Urothelium cell line (cell line): ENCODE data around the gene LMX1B.

Experiments
- DNase-seq: peaks from one replicate; pipeline ENCODE4 v3.0.0; 2011; ENCODE audit warnings: low spot score, mixed read lengths
- FAIRE-seq: peaks from 2 replicates; lab custom pipeline; 2011; peaks lifted over from hg19 to GRCh38; lab: Jason Lieb, UNC

Gene LMX1B

GRCh38 chr9:126604059-126605055, 9.4 kb upstream of the LMX1B start:
- FAIRE-seq (no peak), DNase-seq (no peak)

DNA sequence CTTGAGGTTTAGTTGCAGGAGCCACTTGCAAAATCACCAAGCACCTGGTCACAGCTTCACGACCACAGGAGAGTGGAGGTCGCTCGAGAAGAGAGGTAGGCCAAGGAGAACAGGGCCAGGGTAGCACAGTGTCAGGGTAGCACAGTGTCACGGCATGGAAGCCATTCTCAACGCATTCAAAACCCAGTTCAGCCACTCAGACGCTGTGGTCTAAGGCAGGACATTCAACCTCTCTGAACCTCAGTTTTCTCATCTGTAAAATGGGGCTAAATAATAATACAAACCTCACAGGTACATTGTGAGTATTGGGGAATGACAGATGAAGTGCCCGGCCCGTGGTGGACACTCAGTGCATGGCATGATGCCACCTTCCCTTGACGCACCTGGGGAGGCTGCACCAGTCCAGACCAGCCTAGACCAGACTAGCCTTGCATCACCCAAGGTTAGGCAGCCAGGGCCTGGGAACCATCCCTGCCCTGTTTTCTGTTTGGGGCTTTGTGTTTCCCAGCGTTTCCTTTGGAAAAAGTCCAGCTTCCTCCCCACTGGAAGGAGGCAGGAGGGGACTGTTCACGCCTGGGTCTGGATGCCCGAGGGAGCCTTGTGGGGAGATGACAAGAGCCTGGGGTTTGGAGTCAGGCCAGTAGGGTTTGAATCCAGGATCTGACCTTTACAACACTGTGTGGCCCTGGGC, 7.8 kb upstream of the LMX1B start:
- DNase-seq = no peak
- no peak for FAIRE-seq

GRCh38 chr9:126606483-126606870, 7.3 kb upstream of the LMX1B start:
- no peak for FAIRE-seq

GRCh38 chr9:126607086-126607485, 6.6 kb upstream of the LMX1B start:
- no peak for FAIRE-seq
- DNase-seq = no peak

More at GRCh38 chr9:126606483-126606870, 7.3 kb upstream of the LMX1B start:
- no peak for DNase-seq

- FAIRE-seq (no peak), DNase-seq (no peak)
Observed at GRCh38 chr9:126607731-126608130, 6.0 kb upstream of the LMX1B start.

DNA sequence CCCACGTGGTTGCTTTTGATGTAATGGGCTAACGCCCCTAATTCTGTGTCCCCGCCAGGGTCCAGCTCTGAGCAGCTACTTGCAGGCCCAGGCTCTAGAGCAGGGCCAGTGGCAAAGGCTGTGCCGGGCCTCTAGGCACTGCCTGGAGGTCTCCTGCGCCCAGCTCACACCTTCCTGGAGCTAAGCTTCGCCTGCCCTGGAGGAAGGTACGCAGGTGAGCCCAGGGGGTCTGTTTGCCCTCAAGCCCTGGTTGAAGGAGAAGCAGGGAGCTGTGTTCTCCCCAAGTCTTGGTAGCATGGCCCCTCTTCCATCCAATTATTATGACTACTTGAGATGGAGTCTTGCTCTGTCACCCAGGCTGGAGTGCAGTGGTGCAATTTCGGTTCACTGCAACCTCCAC, 5.2 kb upstream of the LMX1B start:
- DNase-seq (no peak), FAIRE-seq (no peak)

DNA sequence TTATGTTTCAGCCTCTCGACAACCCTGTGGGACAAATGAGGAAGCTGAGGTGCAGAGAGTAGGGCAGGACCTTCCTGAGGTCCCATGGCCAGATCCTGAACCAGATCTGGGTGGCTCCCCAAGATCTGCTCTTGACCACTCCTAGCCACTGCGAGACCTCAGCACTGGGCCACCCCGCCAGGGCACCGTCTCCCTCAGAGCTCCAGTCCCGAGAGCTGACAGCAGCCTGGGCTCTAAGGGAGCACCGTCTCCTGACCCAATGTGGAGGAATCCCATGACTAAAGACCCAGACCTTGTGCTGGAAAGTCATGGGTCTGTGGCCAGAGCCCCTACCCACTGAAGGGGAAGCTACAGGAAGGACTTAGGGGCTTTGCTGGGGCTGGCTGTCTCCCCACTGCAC, 4.5 kb upstream of the LMX1B start:
- FAIRE-seq = no peak
- no peak for DNase-seq

DNA sequence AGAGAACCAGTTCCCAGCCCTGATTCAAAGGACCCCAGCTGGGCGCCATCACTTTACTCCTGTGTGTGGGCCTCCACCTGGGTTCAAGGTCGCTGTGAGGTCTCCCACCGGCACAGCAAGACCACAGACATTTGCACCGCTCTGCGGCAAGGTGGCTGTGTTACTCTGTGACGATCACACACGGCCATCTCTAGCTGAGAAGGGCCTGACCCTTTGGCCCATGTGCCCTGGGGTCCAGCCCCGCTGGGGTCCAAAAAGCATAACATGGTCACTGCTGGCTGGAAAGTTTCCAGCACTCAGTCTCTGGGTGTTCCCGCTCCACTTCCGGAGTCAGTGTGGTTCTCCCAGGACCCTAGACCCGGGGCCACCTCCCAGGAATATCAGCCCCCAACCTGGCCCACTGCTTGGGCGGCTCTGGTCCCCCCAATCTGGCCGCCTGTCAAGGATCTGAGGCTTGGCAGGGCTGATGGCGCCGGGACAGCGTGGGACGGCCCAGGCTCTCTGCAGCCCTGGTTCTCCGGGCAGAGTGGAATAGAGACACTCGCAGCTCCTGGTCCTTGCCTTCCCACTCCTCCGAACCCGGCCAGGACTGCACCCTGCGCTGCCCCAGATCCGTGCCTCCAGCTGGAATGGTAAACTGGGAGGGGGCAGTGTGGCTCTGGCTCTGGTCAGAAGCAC, 3.9 kb upstream of the LMX1B start:
- DNase-seq = no peak
- FAIRE-seq = no peak

- FAIRE-seq = no peak
Observed at GRCh38 chr9:126611193-126611591, 2.5 kb upstream of the LMX1B start.

GRCh38 chr9:126611592-126612325, 2.0 kb upstream of the LMX1B start:
- no peak for FAIRE-seq
- peak; percentile 86 for DNase-seq

More at GRCh38 chr9:126611193-126611591, 2.5 kb upstream of the LMX1B start:
- no peak for DNase-seq

DNA sequence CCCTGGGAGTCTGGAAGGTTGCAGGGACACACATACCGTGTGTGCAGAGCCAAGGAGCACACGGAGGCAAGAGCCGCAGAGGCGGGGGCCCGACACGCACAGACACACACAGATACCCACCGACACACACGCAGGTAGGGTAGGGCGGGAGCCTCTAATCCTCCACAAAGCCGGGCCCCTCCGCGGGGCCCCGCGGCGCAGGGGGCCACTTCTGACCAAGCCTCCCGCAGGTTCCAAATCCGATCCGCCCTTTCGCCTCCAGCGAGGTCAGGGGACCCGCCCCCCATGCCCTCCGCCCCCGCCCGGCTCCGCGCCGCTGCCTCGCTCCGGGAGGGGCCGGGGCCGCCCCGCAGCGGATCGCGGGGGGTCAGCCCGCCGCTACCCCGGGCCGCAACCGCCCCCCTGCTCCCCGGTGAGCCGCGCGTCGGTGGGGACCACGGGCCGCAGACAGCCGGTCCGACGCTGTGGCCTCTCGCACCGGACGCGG, 1.4 kb upstream of the LMX1B start:
- DNase-seq = no peak
- no peak for FAIRE-seq

- no peak for FAIRE-seq
Observed at GRCh38 chr9:126612813-126613641, 701 bp upstream of the LMX1B start.

DNA sequence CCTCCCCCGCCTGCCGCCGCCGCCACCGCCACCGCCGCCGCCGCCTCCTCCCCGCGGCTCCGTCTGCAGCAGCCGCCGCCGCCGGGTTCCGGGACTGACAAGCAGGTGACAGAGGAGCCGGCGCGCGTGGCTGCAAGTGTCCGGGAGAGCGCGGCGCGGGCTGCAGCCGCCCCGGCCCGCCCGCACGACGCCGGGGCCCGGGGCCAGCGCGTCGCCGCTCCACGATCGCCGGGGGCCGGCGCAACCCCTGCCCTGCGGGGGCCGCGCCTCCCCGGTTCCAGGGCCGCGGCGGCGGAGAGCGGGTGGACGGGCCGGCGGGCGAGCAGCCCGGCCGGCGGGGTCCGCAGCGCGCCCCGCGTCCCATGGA, 343 bp downstream of the LMX1B start:
- DNase-seq = no peak
- no peak for FAIRE-seq

More at GRCh38 chr9:126612813-126613641, 701 bp upstream of the LMX1B start:
- DNase-seq = no peak

- DNase-seq (no peak), FAIRE-seq (no peak)
Observed at GRCh38 chr9:126614455-126615244, 922 bp downstream of the LMX1B start.

DNA sequence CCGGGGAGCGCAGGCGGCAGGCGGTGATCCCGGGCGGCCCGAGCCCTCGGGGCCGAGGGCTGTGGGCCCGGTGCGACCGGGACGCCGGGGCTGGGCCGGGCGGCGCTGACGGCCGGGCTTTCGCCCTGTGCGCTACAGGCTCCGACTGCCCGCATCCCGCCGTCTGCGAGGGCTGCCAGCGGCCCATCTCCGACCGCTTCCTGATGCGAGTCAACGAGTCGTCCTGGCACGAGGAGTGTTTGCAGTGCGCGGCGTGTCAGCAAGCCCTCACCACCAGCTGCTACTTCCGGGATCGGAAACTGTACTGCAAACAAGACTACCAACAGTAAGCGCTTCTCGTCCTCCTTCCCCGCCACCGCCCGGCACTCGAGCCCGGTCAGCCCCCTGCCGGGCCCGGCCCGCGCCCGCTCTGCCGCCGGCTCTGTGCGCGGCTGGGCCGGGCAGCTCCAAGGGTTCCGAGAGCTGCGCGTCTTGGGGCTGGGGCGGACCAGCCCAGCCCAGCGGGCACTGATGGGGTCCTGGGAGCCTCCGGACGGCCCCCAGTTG, 1.6 kb downstream of the LMX1B start:
- no peak for DNase-seq
- no peak for FAIRE-seq

- no peak for FAIRE-seq
- DNase-seq = no peak
Observed at GRCh38 chr9:126615791-126616447, 2.2 kb downstream of the LMX1B start.

GRCh38 chr9:126616521-126616976, 2.8 kb downstream of the LMX1B start:
- DNase-seq = no peak
- FAIRE-seq = no peak
